GM12878 (cell line): ENCODE measurements around the gene TOX2. TPM values are rescaled to one million over a fixed set of nuclear protein-coding genes. Genes with fewer than 3 reads are reported as not detected.

Experiments used
- ATAC-seq: fragments of 200-7000 bp; cut with Tn5 transposase; 3 replicates; pipeline ENCODE4 v1.9.1; 2020; ENCODE audit warnings: mild to moderate bottlenecking, moderate library complexity
- BruUV-seq: library from RNA; stranded (reverse); fragments of 400-500 nt; replicated peaks from 2 replicates; lab custom pipeline; 2021; lab: Mats Ljungman, UMichigan
- CTCF ChIA-PET: fragments of 300-600 bp; sonication (Branson Sonifier 250); formaldehyde crosslinking; extraction: SDS; loops from one replicate; lab custom pipeline; 2021; ENCODE audit warnings: inconsistent platforms; lab: Yijun Ruan, JAX
- POLR2A ChIA-PET: fragments of 350-600 bp; formaldehyde crosslinking; extraction: SDS; loops from one replicate; lab custom pipeline; 2021; ENCODE audit warnings: inconsistent platforms; lab: Charles Lee
- RAD21 ChIA-PET: fragments of 300-600 bp; sonication (Branson Sonifier 250); formaldehyde crosslinking; loops from one replicate; lab custom pipeline; 2023; ENCODE audit warnings: antibody characterized with exemption; ENCODE audit not compliant: unreplicated experiment; lab: Charles Lee
- SMC1A ChIA-PET: fragments of 300-600 bp; sonication (Branson Sonifier 250); formaldehyde crosslinking; loops from one replicate; lab custom pipeline; 2023; ENCODE audit not compliant: unreplicated experiment, uncharacterized antibody; lab: Charles Lee
- DNase-seq: peaks from one replicate; pipeline ENCODE4 v3.0.0-alpha.2; 2011; ENCODE audit warnings: low read depth, low spot score
- FAIRE-seq: peaks from 3 replicates; lab custom pipeline; 2011; peaks lifted over from hg19 to GRCh38; lab: Jason Lieb, UNC
- H2AFZ ChIP-seq: 2 replicates; pipeline ENCODE4 v1.6.0; 2011; ENCODE audit warnings: low read depth, low read length, control low read depth; ENCODE audit not compliant: control insufficient read depth
- H3K27ac ChIP-seq: 2 replicates; pipeline ENCODE4 v1.5.1; 2011; ENCODE audit warnings: control low read depth; ENCODE audit not compliant: control insufficient read depth, insufficient read depth
- H3K27me3 ChIP-seq, 2 experiments: replicated peaks in 1 of 2; 2 replicates each; pipeline versions ENCODE4 v1.6.0 to v1.6.1; 2011; ENCODE audit warnings: low read length in 1 of 2; ENCODE audit not compliant: control insufficient read depth in 2 of 2, insufficient read depth in 2 of 2
- H3K36me3 ChIP-seq, 2 experiments: 2 replicates each; pipeline ENCODE4 v1.5.1; 2011; ENCODE audit warnings: low read length in 1 of 2; ENCODE audit not compliant: control insufficient read depth in 2 of 2, insufficient read depth in 2 of 2
- H3K4me1 ChIP-seq: 2 replicates; pipeline ENCODE4 v1.6.1; 2011; ENCODE audit warnings: mild to moderate bottlenecking, low read length, moderate library complexity, mixed read lengths; ENCODE audit not compliant: control insufficient read depth, insufficient read depth
- H3K4me2 ChIP-seq: 2 replicates; pipeline ENCODE4 v1.6.0; 2011; ENCODE audit warnings: control low read depth; ENCODE audit not compliant: control insufficient read depth, insufficient read depth
- H3K4me3 ChIP-seq: fragments of 200-600 bp; sonication (generic); 2 replicates; pipeline ENCODE4 v1.5.1; 2016
- H3K79me2 ChIP-seq: 2 replicates; pipeline ENCODE4 v1.6.0; 2011; ENCODE audit warnings: low read length; ENCODE audit not compliant: control insufficient read depth, insufficient read depth
- H3K9ac ChIP-seq: 2 replicates; pipeline ENCODE4 v1.8.0; 2011; ENCODE audit warnings: low read length, control low read depth, mixed read lengths; ENCODE audit not compliant: control insufficient read depth, insufficient read depth
- H3K9me3 ChIP-seq: replicated peaks from 3 replicates; pipeline ENCODE4 v1.5.1; 2011; ENCODE audit warnings: mild to moderate bottlenecking, low read length; ENCODE audit not compliant: control insufficient read depth, insufficient read depth
- H4K20me1 ChIP-seq: 2 replicates; pipeline ENCODE4 v1.6.0; 2011; ENCODE audit not compliant: control insufficient read depth, insufficient read depth
- CEBPB ChIP-seq, 2 experiments: fragments of 150-350 bp in 1 of 2; IDR thresholded peaks; 2 replicates each; pipeline ENCODE4 v1.6.1; 2012 to 2014; ENCODE audit warnings: low read depth in 2 of 2, low read length in 2 of 2, borderline replicate concordance in 1 of 2, inconsistent platforms in 1 of 2
- CHD1 ChIP-seq: IDR thresholded peaks from 2 replicates; pipeline ENCODE4 v1.6.1; 2012; ENCODE audit warnings: low read depth, low read length, improper control_type of control experiment
- HDAC6 ChIP-seq: fragments of 200-600 bp; sonication (generic); IDR thresholded peaks from one replicate; pipeline ENCODE4 v1.8.0; 2017; ENCODE audit warnings: antibody characterized with exemption; ENCODE audit not compliant: unreplicated experiment
- IKZF1 ChIP-seq: fragments of 450-650 bp; conservative IDR thresholded peaks from 2 replicates; pipeline ENCODE4 v1.6.1; 2017; ENCODE audit warnings: antibody characterized with exemption, mild to moderate bottlenecking
- MYB ChIP-seq: fragments of 150-350 bp; IDR thresholded peaks from 2 replicates; pipeline ENCODE4 v1.6.1; 2014; ENCODE audit warnings: mild to moderate bottlenecking, low read depth, low read length, borderline replicate concordance
- NR2F1 ChIP-seq: fragments of 450-650 bp; conservative IDR thresholded peaks from 2 replicates; pipeline ENCODE4 v1.6.1; 2017; ENCODE audit warnings: mild to moderate bottlenecking
- POLR2AphosphoS2 ChIP-seq: IDR thresholded peaks from 2 replicates; pipeline ENCODE4 v1.6.1; 2011; ENCODE audit warnings: low read depth, mild to moderate bottlenecking, low read length, improper control_type of control experiment, moderate library complexity
- POLR2AphosphoS5 ChIP-seq: IDR thresholded peaks from 2 replicates; pipeline ENCODE4 v1.6.1; 2011; ENCODE audit warnings: mild to moderate bottlenecking, low read length, inconsistent platforms
- STAT3 ChIP-seq: IDR thresholded peaks from 2 replicates; pipeline ENCODE4 v1.6.1; 2011; ENCODE audit warnings: low read depth, low read length, improper control_type of control experiment
- TAF1 ChIP-seq: IDR thresholded peaks from 2 replicates; pipeline ENCODE4 v1.6.1; 2011; ENCODE audit warnings: mild to moderate bottlenecking, low read depth, low read length, borderline replicate concordance
- WGBS: methylation state at CpG from one replicate; pipeline ENCODE4 v1.1.6; 2016; ENCODE audit warnings: low lambda C conversion rate; ENCODE audit not compliant: insufficient replicate concordance, insufficient coverage; ENCODE audit errors: missing lambda C conversion rate; 5-methylcytosine and 5-hydroxymethylcytosine counted together
- in situ Hi-C: fragments of 300-500 bp; cut with MboI; formaldehyde crosslinking; loops from 9 replicates; pipeline ENCODE4 v1.14.3; 2018; ENCODE audit warnings: mixed read lengths
- intact Hi-C: fragments of 100-400 bp; cut with micrococcal nuclease; formaldehyde crosslinking; loops from one replicate; pipeline ENCODE4 v1.14.2; 2022; ENCODE audit not compliant: unreplicated experiment
- polyA plus RNA-seq, 11 experiments: library from polyadenylated mRNA; depleted of rRNA in 4 of 11; unstranded in 6 of 11; stranded (reverse) in 5 of 11; fragments of >200 nt; fragmentation: Nextera tagmentation in 4 of 11; fragmentation: Illumina TruSeq in 1 of 11; extraction: Ambion mirVana in 4 of 11; extraction: Trizol in 1 of 11; gene quantifications; 1 replicate in 1 of 11; 2 replicates in 10 of 11; pipeline versions ENCODE4 v1.2.1 to v1.2.3, GENCODE V29; 2011 to 2016; ENCODE audit warnings: inconsistent platforms in 2 of 11, missing spikeins in 2 of 11, low read depth in 1 of 11
- total RNA-seq, 4 experiments: library from RNA; depleted of rRNA in 3 of 4; stranded (reverse); fragments of >200 nt in 3 of 4; fragmentation: Illumina TruSeq in 1 of 4; extraction: Trizol in 1 of 4; gene quantifications; 2 replicates each; pipeline versions ENCODE4 v1.2.1 to v1.2.3, GENCODE V29; 2013 to 2021

TOX2 gene
- total and polyA plus RNA-seq, 10 of the 15 experiments (the other 5 are each of a cell fraction or from before 2014, with no cell fraction given): 2.6 to 40.5 (median 7.9) TPM

DNA sequence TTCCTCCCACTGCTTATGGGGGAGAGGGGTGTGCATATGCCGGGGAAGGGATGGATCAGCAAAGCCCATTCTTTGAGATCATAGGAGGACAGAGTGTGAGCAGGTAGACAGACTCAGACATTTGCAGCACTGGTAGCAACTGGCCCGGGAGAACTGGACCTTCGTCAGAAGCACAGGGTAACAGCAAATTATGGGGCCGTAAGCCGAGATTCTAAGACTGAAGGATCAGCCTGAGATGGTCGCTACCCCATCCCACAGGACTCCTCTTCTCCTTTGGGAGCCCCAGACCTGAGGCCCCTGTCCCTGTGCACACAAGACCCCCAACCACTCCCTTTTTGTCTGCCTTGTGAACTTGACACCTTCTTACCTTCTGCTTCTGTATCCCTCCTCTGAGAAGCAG is 106.5 kb downstream of the TOX2 start:
- Histone ChIP-seq H3K27me3 (no peaks in the 10 kb centered on the region), H3K4me2 (no peak overlapping the region), H3K79me2 (no peaks in the 10 kb centered on the region), H3K27ac (no peak overlapping the region), H3K9ac (no peak overlapping the region), H3K9me3 (no peaks in the 10 kb centered on the region), H4K20me1 (no peaks in the 10 kb centered on the region), H3K4me1 (peaks cover 5% of the 10 kb centered on the region; the same call in 1 of the 2 replicates), H3K36me3 (no peaks in the 10 kb centered on the region; a peak in 1 of 4 replicates), H3K4me3 (no peak overlapping the region), H2AFZ (no peak overlapping the region)
- intact Hi-C loops: no loop called here
- TF ChIP-seq CEBPB (IDR thresholded peaks at IDR 0.05; ENCODE audit: borderline replicate concordance in 1 of 2, low read depth in 2 of 2, low read length in 2 of 2) (no peak), TAF1 (no peak), POLR2AphosphoS2 (no peak), CHD1 (no peak), HDAC6 (no peak), MYB (no peak), NR2F1 (no peak), STAT3 (no peak), POLR2AphosphoS5 (no peak), IKZF1 (no peak)
- no TSS peak for BruUV-seq
- ChIA-PET POLR2A (no interaction called here), CTCF (no interaction called here), SMC1A (no interaction called here), RAD21 (no interaction called here)
- in situ Hi-C loops: no loop called here
- FAIRE-seq: no peak
- no peak for DNase-seq
- WGBS: 79% methylated on average over 6 of the region's 6 CpGs
- no peak for ATAC-seq
